Stimulated activated CD8-positive, alpha-beta memory T cell treated with anti-CD3 and anti-CD28 coated beads, Interleukin-7, amount 100 ng/mL, for 4 hours (primary cell): Measurements from ENCODE around the gene SCTR.

Experiments used
- DNase-seq, 2 donors: peaks; one replicate each; pipeline ENCODE4 v3.0.0-alpha.2; 2020; ENCODE audit warnings: low read depth in 2 of 2

Gene SCTR

GRCh38 chr2:119523383-119523951, 816 bp downstream of the SCTR start:
- no peak for DNase-seq

GRCh38 chr2:119522671-119523070, 1.6 kb downstream of the SCTR start:
- DNase-seq = no peak

- DNase-seq = no peak
These were observed 2.7 kb downstream of the SCTR start for GRCh38 chr2:119521433-119522050.

- no peak for DNase-seq
These were observed 3.4 kb downstream of the SCTR start for GRCh38 chr2:119520696-119521432.

- DNase-seq = no peak
These were observed 5.2 kb downstream of the SCTR start for GRCh38 chr2:119519057-119519408.

GRCh38 chr2:119518401-119519056, 5.8 kb downstream of the SCTR start:
- no peak for DNase-seq

GRCh38 chr2:119517433-119517832, 6.8 kb downstream of the SCTR start:
- DNase-seq = no peak

- DNase-seq = no peak
These were observed 8.2 kb downstream of the SCTR start for GRCh38 chr2:119516121-119516520.

- no peak for DNase-seq
These were observed 10.5 kb downstream of the SCTR start for GRCh38 chr2:119513832-119514231.

- no peak for DNase-seq
These were observed 11.3 kb downstream of the SCTR start for GRCh38 chr2:119512946-119513345.

GRCh38 chr2:119511989-119512388, 12.3 kb downstream of the SCTR start:
- DNase-seq = no peak

GRCh38 chr2:119508756-119509155, 15.5 kb downstream of the SCTR start:
- no peak for DNase-seq

- DNase-seq = no peak
These were observed 27.6 kb downstream of the SCTR start for GRCh38 chr2:119496682-119497081.

GRCh38 chr2:119495948-119496347, 28.3 kb downstream of the SCTR start:
- DNase-seq = no peak

- no peak for DNase-seq
These were observed 30.0 kb downstream of the SCTR start for GRCh38 chr2:119494163-119494790.

GRCh38 chr2:119491776-119492525, 32.3 kb downstream of the SCTR start:
- no peak for DNase-seq

GRCh38 chr2:119490653-119491195, 33.6 kb downstream of the SCTR start:
- no peak for DNase-seq

- DNase-seq = no peak
These were observed 34.2 kb downstream of the SCTR start for GRCh38 chr2:119490106-119490505.

GRCh38 chr2:119489232-119489952, 34.9 kb downstream of the SCTR start:
- DNase-seq = no peak
